GM21423 (cell line): ENCODE measurements around the gene FAM53A.
A peak's percentile ranks its signal among the peaks of the same experiment; 100 is the strongest.
"Not testable (repeated sequence)": the region's sequence is repeated elsewhere in the genome, so short reads cannot be mapped to it uniquely, and the experiment has no call there.

Experiments
- ATAC-seq: cut with Tn5 transposase; IDR thresholded peaks from one replicate; pipeline ENCODE4 v1.9.1; 2021; ENCODE audit warnings: mild to moderate bottlenecking, moderate library complexity; ENCODE audit not compliant: unreplicated experiment

FAM53A gene

DNA sequence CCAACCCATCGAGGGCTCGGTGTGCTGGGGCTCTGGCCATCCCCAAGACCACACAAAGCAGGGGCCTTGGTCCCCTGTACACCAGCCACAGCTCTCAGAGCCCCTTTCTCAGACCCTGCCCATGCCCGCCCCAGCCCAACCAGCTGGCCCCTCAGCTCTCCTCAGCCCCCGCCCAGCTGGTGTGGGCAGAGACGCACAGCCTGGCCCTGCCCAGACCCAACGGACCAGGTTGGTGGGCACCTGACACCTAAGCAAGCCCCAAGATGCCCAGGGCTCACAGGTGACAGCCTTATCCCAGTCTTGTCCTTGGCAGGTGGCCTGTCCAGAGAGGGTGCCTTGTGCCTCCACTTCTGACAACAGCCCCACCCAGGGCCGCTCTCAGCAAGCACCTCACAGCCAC, 42.4 kb downstream of the FAM53A start:
- ATAC-seq: no peak

DNA sequence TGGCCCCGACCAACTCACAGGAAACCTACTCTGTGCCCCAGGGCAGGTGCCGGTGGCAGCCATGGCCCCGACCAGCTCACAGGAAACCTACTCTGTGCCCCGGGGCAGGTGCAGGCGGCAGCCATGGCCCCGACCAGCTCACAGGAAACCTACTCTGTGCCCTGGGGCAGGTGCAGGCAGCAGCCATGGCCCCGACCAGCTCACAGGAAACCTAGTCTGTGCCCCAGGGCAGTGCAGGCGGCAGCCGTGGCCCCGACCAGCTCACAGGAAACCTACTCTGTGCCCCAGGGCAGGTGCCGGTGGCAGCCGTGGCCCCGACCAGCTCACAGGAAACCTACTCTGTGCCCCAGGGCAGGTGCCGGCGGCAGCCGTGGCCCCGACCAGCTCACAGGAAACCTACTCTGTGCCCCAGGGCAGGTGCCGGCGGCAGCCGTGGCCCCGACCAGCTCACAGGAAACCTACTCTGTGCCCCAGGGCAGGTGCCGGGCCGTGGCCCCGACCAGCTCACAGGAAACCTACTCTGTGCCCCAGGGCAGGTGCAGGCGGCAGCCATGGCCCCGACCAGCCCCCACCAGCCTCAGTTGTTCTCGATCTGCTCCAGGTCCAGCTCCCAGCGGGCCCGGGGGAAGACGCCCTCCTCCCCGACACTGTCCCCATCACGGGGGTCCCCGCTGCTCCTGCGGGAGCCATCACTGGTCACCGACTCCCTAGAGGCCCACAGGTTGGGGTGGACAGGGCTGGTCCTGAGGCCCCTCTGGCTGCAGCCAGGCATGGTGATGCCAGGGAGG, 43.2 kb downstream of the FAM53A start:
- ATAC-seq: not testable (repeated sequence)

DNA sequence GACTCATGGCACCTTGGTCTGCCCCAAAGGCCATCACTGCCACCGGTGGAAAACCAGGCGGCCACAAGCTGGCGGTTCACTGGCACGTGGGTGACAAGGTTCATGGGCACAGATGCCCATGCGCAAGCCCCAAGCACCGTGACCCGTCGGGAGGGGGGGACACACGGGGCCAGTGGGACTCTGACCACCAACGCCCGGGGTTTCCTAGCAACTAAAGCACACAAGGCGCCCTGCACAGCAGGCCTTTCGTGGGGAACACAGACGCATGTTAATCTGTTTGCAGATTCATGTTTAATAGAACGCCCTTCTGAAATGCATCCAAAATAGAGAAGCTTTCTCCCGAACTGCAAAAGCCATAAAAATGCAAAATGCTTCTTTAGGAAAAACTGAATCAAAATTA, 43.9 kb downstream of the FAM53A start:
- no peak for ATAC-seq

DNA sequence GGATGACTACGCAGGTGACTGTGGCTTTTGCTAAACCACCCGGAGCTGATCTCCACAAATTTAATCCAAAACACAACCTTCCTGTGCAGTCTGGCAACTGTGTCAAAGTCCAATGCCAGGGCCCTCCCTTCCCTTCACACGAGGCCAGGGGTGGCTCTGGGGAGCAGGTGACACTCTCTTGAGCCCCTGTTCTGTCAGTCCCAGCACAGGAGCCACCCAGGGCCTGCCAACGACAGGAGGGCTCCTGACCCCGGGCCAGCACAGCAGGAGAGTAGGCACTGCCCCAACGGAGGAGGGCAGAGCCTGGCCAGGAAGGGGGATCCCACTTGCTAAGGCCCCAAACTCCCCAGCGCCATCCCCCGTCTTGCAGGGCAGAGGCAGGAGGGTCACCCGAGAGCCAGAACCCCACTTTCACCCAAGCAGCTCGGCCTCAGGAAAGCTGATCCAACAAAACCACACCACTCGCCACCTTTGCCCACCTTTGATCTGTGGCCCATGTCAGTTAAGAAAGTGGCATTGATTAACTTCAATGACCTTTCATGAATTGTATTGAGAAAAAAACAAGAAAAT, 44.7 kb downstream of the FAM53A start:
- ATAC-seq: no peak

GRCh38 chr4:1638873-1639272, 45.2 kb downstream of the FAM53A start:
- ATAC-seq: no peak

DNA sequence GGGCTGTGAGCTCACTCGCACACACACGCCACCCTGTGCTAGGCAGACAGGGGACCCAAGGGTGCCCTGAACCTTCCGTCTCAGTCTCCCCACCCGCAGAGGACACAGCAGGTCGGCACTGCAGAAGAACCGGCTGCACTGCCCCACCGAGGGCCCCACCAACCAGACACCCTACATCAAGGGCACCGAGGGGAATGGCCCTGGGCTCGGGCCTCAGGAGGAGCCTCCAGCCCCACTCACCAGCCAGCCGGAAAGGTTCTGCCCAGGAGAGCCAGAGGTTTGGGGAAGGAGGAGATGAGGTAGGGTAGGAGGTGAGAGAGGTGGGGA, 45.9 kb downstream of the FAM53A start:
- no peak for ATAC-seq

- no peak for ATAC-seq
These were observed 46.4 kb downstream of the FAM53A start for GRCh38 chr4:1637580-1638271.

- no peak for ATAC-seq
These were observed 47.5 kb downstream of the FAM53A start for GRCh38 chr4:1636490-1637211.

DNA sequence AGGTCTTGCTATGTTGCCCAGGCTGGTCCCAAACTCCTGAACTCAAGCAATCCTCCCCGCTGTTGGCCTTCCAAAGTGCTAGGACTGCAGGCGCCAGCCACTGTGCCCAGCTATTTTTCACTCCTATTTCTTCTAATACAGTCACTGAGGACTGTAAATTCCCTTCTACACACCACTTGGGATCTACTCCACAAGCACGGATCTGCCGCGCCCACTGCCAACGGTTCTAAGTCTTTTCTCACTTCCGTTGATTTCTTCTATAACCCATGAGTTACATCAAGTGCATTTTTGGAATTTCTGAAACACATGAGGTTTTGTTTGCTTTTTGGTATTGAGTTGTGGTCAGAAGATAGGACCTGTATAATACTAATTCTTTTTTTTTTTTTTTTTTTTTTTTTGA, 48.6 kb downstream of the FAM53A start:
- no peak for ATAC-seq

- ATAC-seq: no peak
These were observed 50.1 kb downstream of the FAM53A start for GRCh38 chr4:1633993-1634392.

- no peak for ATAC-seq
These were observed 51.7 kb downstream of the FAM53A start for GRCh38 chr4:1632109-1633104.

DNA sequence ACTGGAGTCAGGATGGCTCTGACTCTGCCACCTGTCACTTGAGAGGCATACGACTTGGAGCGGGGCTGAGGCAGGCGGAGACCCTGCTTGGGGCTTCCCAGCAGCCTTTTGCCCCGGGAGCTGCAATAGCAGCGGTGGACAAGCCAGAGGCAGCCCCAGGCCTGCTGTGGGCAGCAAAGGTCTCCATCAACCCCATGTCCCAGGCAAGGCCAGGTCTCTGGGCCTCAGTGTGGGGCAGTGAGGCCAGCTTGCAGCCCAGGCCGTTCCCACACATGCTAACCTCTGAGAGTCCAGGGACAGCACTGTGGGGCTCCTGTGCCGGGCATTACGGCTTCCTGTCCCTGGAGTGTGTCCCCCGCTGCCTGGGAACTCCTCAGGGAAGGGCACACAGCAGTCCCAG, 53.0 kb downstream of the FAM53A start:
- no peak for ATAC-seq

GRCh38 chr4:1630266-1630665, 53.8 kb downstream of the FAM53A start:
- no peak for ATAC-seq

DNA sequence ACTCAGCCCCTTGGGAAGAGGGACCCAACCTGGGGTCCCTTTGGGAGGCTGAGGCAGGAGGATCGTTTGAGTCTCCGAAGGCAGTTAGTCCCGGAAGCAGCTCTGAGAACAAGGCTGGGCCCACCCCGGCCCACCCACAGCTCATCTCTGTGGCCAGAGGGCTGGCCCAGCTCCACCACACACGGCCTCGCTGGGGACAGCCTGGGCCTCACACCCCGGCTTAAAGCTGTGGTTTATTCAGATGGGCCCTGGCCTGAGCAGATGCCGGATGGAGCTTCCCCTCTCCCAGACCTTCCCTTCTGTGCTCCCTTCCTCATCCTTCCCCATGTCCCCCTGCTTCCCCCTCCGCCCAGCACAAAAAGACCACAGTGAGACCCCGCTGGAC, 54.4 kb downstream of the FAM53A start:
- no peak for ATAC-seq

DNA sequence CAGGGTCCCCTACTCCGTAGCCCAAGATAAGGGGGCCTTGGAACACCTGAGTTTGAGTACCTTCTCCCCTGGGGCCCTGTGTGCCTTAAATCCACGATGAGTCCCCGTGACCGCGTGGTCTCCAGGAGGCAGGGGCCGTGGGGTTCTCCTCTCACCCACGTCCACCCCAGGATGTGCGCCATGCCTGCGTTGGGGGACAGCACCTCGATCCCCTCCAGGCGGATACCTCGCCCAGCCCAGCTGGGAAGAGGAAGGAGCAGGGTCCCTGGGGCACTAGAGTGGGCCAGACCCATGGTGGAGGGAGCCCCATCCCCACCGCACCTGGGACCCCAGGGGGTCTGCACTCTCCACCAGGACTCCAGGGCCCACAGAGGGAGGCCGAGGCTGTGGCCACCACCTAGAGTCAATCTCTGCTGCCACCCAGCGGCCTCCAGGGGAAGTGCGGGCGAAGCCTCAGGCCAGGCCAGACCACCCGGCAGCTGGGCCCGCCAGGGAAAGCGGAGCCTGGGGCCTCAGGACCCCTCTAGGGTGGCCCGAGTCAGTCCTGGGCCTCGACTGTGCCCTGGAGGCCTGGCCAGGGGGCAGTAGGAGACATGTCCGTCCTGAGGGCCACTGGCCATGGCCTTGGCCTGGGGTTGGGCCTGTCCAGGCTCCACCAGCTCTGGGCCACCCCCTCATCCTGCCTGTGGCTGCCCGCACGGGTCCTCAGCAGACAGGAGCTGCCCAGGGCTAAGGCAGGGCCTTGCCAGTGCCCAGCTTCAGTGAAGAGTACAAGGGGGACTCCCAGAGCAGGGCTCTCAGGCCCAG, 55.0 kb downstream of the FAM53A start:
- ATAC-seq: peak; percentile 46

DNA sequence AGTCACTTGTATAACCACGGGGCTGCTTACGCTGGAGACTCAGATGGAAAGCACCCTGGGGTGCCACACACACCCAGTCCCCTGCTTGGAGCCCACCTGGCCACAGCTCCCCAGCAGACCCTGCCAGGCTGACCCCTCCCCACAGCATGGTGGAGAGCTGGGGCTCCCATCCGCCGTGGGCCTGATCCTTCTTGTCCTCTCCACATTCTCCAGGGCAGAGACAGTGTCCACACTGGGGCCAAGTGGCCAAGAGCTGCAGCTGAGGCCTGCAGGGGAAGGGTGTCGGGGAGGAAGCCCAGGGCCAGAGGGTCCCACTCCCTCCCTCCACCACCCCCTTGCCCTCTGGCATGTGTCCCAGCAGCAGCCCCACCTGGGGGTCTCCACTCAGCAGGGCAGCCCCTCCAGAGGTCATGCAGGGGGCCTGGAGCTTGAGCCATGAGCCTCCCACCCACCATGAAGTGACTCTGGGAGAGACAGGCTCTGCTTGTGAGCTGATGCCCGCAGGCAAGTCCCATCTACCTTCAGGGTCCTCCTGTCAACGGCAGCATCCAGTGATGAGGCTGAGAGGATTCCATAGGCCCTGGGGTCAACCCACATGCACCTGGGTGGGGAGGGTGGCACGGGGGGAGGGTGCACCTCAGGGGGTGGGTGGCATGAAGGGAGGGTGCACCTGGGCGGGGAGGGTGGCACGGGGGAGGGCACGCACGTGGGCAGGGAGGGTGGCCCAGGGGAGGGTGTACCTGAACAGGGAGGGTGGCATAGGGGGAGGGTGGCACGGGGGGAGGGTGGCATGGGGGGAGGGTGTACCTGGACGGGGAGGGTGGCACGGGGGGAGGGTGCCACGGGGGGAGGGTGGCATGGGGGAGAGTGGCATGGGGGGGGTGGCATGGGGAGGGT, 56.4 kb downstream of the FAM53A start:
- no peak for ATAC-seq

- no peak for ATAC-seq
These were observed 57.2 kb downstream of the FAM53A start for GRCh38 chr4:1626941-1627340.

GRCh38 chr4:1626151-1626550, 58.0 kb downstream of the FAM53A start:
- no peak for ATAC-seq
